ENCODE results near the gene PSME3.

The PSME3 gene

GRCh38 chr17:42832934-42833766, at the start of gene PSME3:
Gene PSME3 (plus strand): TSS chr17:42833397. CDS start chr17:42833632, 235 bp downstream.
- DNase-seq (ENCODE audit: low read depth), result peak; percentile 89

GRCh38 chr17:42783791-42784138, 49.4 kb upstream of the PSME3 start:
- no peak for DNase-seq (ENCODE audit: low read depth)

- no peak for DNase-seq (ENCODE audit: low read depth)
Observed at GRCh38 chr17:42784409-42784808, 48.8 kb upstream of the PSME3 start.

GRCh38 chr17:42784811-42785592, 48.2 kb upstream of the PSME3 start:
- DNase-seq (ENCODE audit: low read depth), result no peak

- no peak for DNase-seq (ENCODE audit: low read depth)
Observed at GRCh38 chr17:42787266-42787665, 45.9 kb upstream of the PSME3 start.

GRCh38 chr17:42791948-42792347, 41.2 kb upstream of the PSME3 start:
- no peak for DNase-seq (ENCODE audit: low read depth)

GRCh38 chr17:42792545-42792944, 40.7 kb upstream of the PSME3 start:
- DNase-seq (ENCODE audit: low read depth), result no peak

- no peak for DNase-seq (ENCODE audit: low read depth)
Observed at GRCh38 chr17:42795061-42795460, 38.1 kb upstream of the PSME3 start.

GRCh38 chr17:42795465-42795864, 37.7 kb upstream of the PSME3 start:
- DNase-seq (ENCODE audit: low read depth), result no peak

- DNase-seq (ENCODE audit: low read depth), result no peak
Observed at GRCh38 chr17:42796066-42796758, 37.0 kb upstream of the PSME3 start.

GRCh38 chr17:42797067-42798007, 35.9 kb upstream of the PSME3 start:
- DNase-seq (ENCODE audit: low read depth), result no peak

GRCh38 chr17:42798011-42798382, 35.2 kb upstream of the PSME3 start:
- DNase-seq (ENCODE audit: low read depth), result no peak

GRCh38 chr17:42798383-42799380, 34.5 kb upstream of the PSME3 start, which contains the start of the genes CNTD1 and COA3:
Gene CNTD1 (plus strand): TSS chr17:42798861. CDS start chr17:42799068, 207 bp downstream.
Gene COA3 (minus strand): TSS chr17:42798704. CDS start chr17:42798681, 23 bp downstream.
- DNase-seq (ENCODE audit: low read depth), result peak; percentile 86

GRCh38 chr17:42803074-42803883, 29.9 kb upstream of the PSME3 start:
- peak; percentile 66 for DNase-seq (ENCODE audit: low read depth)

GRCh38 chr17:42804918-42805367, 28.3 kb upstream of the PSME3 start:
- DNase-seq (ENCODE audit: low read depth), result no peak

GRCh38 chr17:42806249-42806648, 26.9 kb upstream of the PSME3 start:
- DNase-seq (ENCODE audit: low read depth), result no peak

- DNase-seq (ENCODE audit: low read depth), result peak; percentile 95
Observed at GRCh38 chr17:42809250-42809649, 23.9 kb upstream of the PSME3 start.

- DNase-seq (ENCODE audit: low read depth), result peak; percentile 77
Observed at GRCh38 chr17:42814633-42815399, 18.4 kb upstream of the PSME3 start.
